ENCODE measurements around the gene EPHB6. TPM values are rescaled to one million over a fixed set of nuclear protein-coding genes. Genes with fewer than 3 reads are reported as not detected.

Gene EPHB6
- total and polyA plus RNA-seq, 7 donors: 1.2 to 13.6 (median 6.7) TPM

DNA sequence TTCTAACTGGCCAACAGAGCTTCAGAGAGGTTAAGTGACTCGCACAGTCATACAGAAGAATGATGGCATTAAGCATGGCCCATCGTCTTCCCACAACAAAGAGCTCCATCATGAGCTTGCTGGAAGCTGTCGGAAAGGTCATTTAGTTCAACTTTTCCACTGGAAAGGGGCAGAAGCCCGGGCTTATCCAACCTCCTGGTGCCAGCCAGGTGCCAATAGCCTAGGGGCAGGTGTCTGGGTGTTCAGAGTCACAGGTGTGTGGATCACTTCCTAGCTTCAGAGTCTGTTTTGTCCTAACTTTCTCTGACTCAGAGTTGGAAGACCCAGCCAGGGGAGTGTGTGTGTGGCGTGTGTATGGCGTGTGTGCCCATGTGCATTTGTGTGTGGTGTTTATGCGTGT lies 32.0 kb downstream of the EPHB6 start:
- WGBS, 2 donors: 73 to 87% methylated on average over 7 of the region's 7 CpGs
- Histone ChIP-seq H3K4me3 (no peak overlapping the region), H3K27ac (no peak overlapping the region), H3K27me3 (no peaks in the 10 kb centered on the region), H3K9me3 (no peaks in the 10 kb centered on the region), H3K36me3 (no peaks in the 10 kb centered on the region), H3K4me1 (no peaks in the 10 kb centered on the region)
- TF ChIP-seq POLR2A (IDR thresholded peaks at IDR 0.05): no peak
- no peak for TF ChIP-seq POLR2AphosphoS5 (IDR thresholded peaks at IDR 0.05)
- no peak for TF ChIP-seq CTCF (IDR thresholded peaks at IDR 0.05)
- TF ChIP-seq EP300 (IDR thresholded peaks at IDR 0.05): no peak
- no peak for DNase-seq
- intact Hi-C loops (cut with DNase I): no loop called here

GRCh38 chr7:142887282-142888015 lies 32.6 kb downstream of the EPHB6 start:
- intact Hi-C loops (cut with DNase I): no loop called here
- no peak overlapping the region for H3K27ac ChIP-seq
- H3K27me3 ChIP-seq: no peaks in the 10 kb centered on the region
- no peak overlapping the region for H3K4me3 ChIP-seq
- WGBS, 2 donors: 74 to 88% methylated on average over 12 of the region's 12 CpGs
- no peak for TF ChIP-seq POLR2AphosphoS5 (IDR thresholded peaks at IDR 0.05)
- no peak for TF ChIP-seq POLR2A (IDR thresholded peaks at IDR 0.05)
- TF ChIP-seq CTCF (IDR thresholded peaks at IDR 0.05): no peak
- no peak for TF ChIP-seq EP300 (IDR thresholded peaks at IDR 0.05)
- DNase-seq: no peak
- no peaks in the 10 kb centered on the region for H3K9me3 ChIP-seq
- H3K4me1 ChIP-seq: no peaks in the 10 kb centered on the region
- no peaks in the 10 kb centered on the region for H3K36me3 ChIP-seq

- H3K4me3 ChIP-seq: no peak overlapping the region
- TF ChIP-seq CTCF (IDR thresholded peaks at IDR 0.05): no peak
- TF ChIP-seq POLR2A (IDR thresholded peaks at IDR 0.05): no peak
- no peak for TF ChIP-seq EP300 (IDR thresholded peaks at IDR 0.05)
- WGBS, 2 donors: 17 to 54% methylated on average over 3 of the region's 3 CpGs
Observed at GRCh38 chr7:142889816-142890215, 34.9 kb downstream of the EPHB6 start.

DNA sequence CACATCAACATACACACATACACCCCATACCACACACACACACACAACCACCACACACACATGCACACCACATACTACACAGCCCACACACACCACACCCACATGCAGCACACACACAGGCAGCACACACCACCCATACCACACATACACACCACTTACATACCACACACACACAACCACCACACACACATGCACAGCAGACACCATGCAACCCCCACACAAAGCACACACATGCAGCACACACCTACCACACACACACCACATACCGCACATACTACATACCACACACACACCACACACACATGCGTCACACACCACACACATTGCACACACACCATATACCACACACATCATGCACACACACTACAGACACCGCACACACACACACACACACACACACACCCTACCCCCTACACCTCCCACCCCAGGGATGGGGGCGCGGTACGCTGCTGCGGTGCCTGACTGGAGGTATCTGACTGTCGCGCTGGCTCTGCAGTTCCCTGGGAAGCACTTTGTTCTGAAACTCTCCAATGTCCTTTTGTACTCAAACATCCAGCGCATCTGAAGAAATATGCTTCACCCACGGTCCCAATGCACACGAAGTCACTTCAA lies 36.1 kb downstream of the EPHB6 start:
- H3K27ac ChIP-seq: no peak overlapping the region
- H3K9me3 ChIP-seq: no peaks in the 10 kb centered on the region
- DNase-seq: no peak
- TF ChIP-seq CTCF (IDR thresholded peaks at IDR 0.05) (no peak), POLR2AphosphoS5 (IDR thresholded peaks at IDR 0.05) (no peak), EP300 (IDR thresholded peaks at IDR 0.05) (no peak), POLR2A (IDR thresholded peaks at IDR 0.05) (no peak)
- H3K36me3 ChIP-seq: no peaks in the 10 kb centered on the region
- intact Hi-C loops (cut with DNase I): no loop called here
- WGBS, 2 donors: 81 to 86% methylated on average over 12 of the region's 12 CpGs
- no peaks in the 10 kb centered on the region for H3K4me1 ChIP-seq
- H3K27me3 ChIP-seq: no peaks in the 10 kb centered on the region
- H3K4me3 ChIP-seq: no peak overlapping the region

More at GRCh38 chr7:142889816-142890215, 34.9 kb downstream of the EPHB6 start:
- Histone ChIP-seq H3K27ac (no peak overlapping the region), H3K4me1 (no peaks in the 10 kb centered on the region), H3K9me3 (no peaks in the 10 kb centered on the region), H3K27me3 (no peaks in the 10 kb centered on the region), H3K36me3 (no peaks in the 10 kb centered on the region)
- intact Hi-C loops (cut with DNase I): no loop called here
- no peak for DNase-seq

All from sigmoid colon (tissue), 7 donors.